Sigmoid colon (tissue), 7 donors: ENCODE data around the gene PRR7. TPM values are rescaled to one million over a fixed set of nuclear protein-coding genes. Genes with fewer than 3 reads are reported as not detected.

Experiments used
- DNase-seq: peaks from one replicate; pipeline ENCODE4 v3.0.0-alpha.2; 2019
- H3K27ac ChIP-seq, 4 donors: fragments of 200-600 bp; sonication (generic); one replicate each; pipeline ENCODE4 v1.5.1; 2016 to 2019; ENCODE audit warnings: mild to moderate bottlenecking in 1 of 4
- H3K27me3 ChIP-seq, 3 donors: fragments of 200-600 bp; sonication (generic); one replicate each; pipeline ENCODE4 v1.5.1; 2019; ENCODE audit warnings: mild to moderate bottlenecking in 1 of 3
- H3K36me3 ChIP-seq, 4 donors: fragments of 200-600 bp; sonication (generic); one replicate each; pipeline ENCODE4 v1.5.1; 2016 to 2019
- H3K4me1 ChIP-seq, 4 donors: fragments of 200-600 bp; sonication (generic); one replicate each; pipeline ENCODE4 v1.5.1; 2017 to 2019
- H3K4me3 ChIP-seq, 4 donors: fragments of 200-600 bp; sonication (generic); one replicate each; pipeline ENCODE4 v1.5.1; 2017 to 2019; ENCODE audit warnings: mild to moderate bottlenecking in 2 of 4, moderate library complexity in 1 of 4
- H3K9me3 ChIP-seq, 4 donors: fragments of 200-600 bp in 3 of 4; sonication (generic) in 3 of 4; one replicate each; pipeline versions ENCODE4 v1.5.1 to v1.6.1; 2013 to 2019
- CTCF ChIP-seq, 4 experiments: fragments of 450-650 bp in 3 of 4; fragments of 200-600 bp in 1 of 4; IDR thresholded peaks; one replicate each; pipeline ENCODE4 v1.5.1; 2016 to 2019; ENCODE audit warnings: antibody characterized with exemption in 4 of 4, mild to moderate bottlenecking in 3 of 4, moderate library complexity in 2 of 4
- EP300 ChIP-seq, 4 donors: sonication (generic); formaldehyde crosslinking; IDR thresholded peaks; one replicate each; pipeline ENCODE4 v1.6.1; 2017; ENCODE audit warnings: antibody characterized with exemption in 4 of 4
- POLR2A ChIP-seq, 2 donors: fragments of 450-650 bp; IDR thresholded peaks; one replicate each; pipeline ENCODE4 v1.6.1; 2016; ENCODE audit warnings: antibody characterized with exemption in 2 of 2, mild to moderate bottlenecking in 2 of 2, moderate library complexity in 2 of 2
- POLR2AphosphoS5 ChIP-seq, 4 donors: sonication (generic); formaldehyde crosslinking; IDR thresholded peaks; one replicate each; pipeline ENCODE4 v1.6.1; 2017; ENCODE audit warnings: antibody characterized with exemption in 4 of 4
- WGBS, 2 donors: extraction: QIAGEN DNeasy Blood & Tissue Kit; methylation state at CpG; one replicate each; pipeline ENCODE4 v1.1.7; 2013; 5-methylcytosine and 5-hydroxymethylcytosine counted together
- intact Hi-C: fragments of 100-400 bp; cut with DNase I; formaldehyde crosslinking; loops from one replicate; pipeline ENCODE4 v1.15.1; 2023
- polyA plus RNA-seq, 3 donors: library from polyadenylated mRNA; stranded (reverse); fragments of 200-250 nt; gene quantifications; one replicate each; pipeline ENCODE4 v1.2.3, GENCODE V29; 2013
- total RNA-seq, 4 donors: library from RNA; depleted of rRNA; stranded (reverse); fragments of >200 nt; gene quantifications; one replicate each; pipeline ENCODE4 v1.1.0, GENCODE V29; 2016
- donor health status: healthy with polysubstance abuse.
- donor health status: Bipolar disorder and iron deficiency.
- donor health status: healthy.

Gene PRR7
- total and polyA plus RNA-seq, 7 donors: 0.82 to 3.7 (median 2.2) TPM; not detected in 2

GRCh38 chr5:177466861-177467260, 20.2 kb downstream of the PRR7 start:
- no peak for DNase-seq
- intact Hi-C loops: no loop called here
- Histone ChIP-seq H3K27me3 (no peaks in the 10 kb centered on the region), H3K36me3 (peaks cover 8 to 46% (median 28%) of the 10 kb centered on the region in 4 donors), H3K4me1 (peaks cover 0 to 38% (median 33%) of the 10 kb centered on the region in 4 donors), H3K4me3 (no peak overlapping the region), H3K27ac (no peak overlapping the region), H3K9me3 (no peaks in the 10 kb centered on the region)
- TF ChIP-seq EP300 (IDR thresholded peaks at IDR 0.05) (no peak), POLR2A (IDR thresholded peaks at IDR 0.05) (no peak)
- WGBS, 2 donors: 89 to 95% methylated on average over 25 of the region's 25 CpGs

- peaks cover 0 to 42% (median 38%) of the 10 kb centered on the region in 4 donors for H3K4me1 ChIP-seq
- peak overlapping the region in 1 of 4 donors; percentile 96 for H3K27ac ChIP-seq
- WGBS, 2 donors: 95 to 97% methylated on average over 31 of the region's 31 CpGs
- H3K4me3 ChIP-seq: no peak overlapping the region
- no peak for DNase-seq
- intact Hi-C loops: no loop called here
- H3K36me3 ChIP-seq: peaks cover 8 to 44% (median 28%) of the 10 kb centered on the region in 4 donors
- TF ChIP-seq CTCF (IDR thresholded peaks at IDR 0.05) (no peak), POLR2A (IDR thresholded peaks at IDR 0.05) (no peak), EP300 (IDR thresholded peaks at IDR 0.05) (no peak), POLR2AphosphoS5 (IDR thresholded peaks at IDR 0.05) (no peak)
- no peaks in the 10 kb centered on the region for H3K9me3 ChIP-seq
- no peaks in the 10 kb centered on the region for H3K27me3 ChIP-seq
Measured at GRCh38 chr5:177467436-177467835, 20.8 kb downstream of the PRR7 start.

- DNase-seq: no peak
- intact Hi-C loops: no loop called here
- Histone ChIP-seq H3K9me3 (no peaks in the 10 kb centered on the region), H3K27ac (peak overlapping the region in 3 of 4 donors; percentile 5 to 96 (median 37)), H3K4me1 (peaks cover 0 to 46% (median 42%) of the 10 kb centered on the region in 4 donors), H3K27me3 (no peaks in the 10 kb centered on the region), H3K4me3 (no peak overlapping the region), H3K36me3 (peaks cover 8 to 41% (median 28%) of the 10 kb centered on the region in 4 donors)
- WGBS, 2 donors: 95 to 96% methylated on average over 2 of the region's 2 CpGs
- TF ChIP-seq EP300 (IDR thresholded peaks at IDR 0.05) (no peak), CTCF (IDR thresholded peaks at IDR 0.05) (no peak), POLR2AphosphoS5 (IDR thresholded peaks at IDR 0.05) (no peak), POLR2A (IDR thresholded peaks at IDR 0.05) (no peak)
Measured at GRCh38 chr5:177468329-177468684, 21.7 kb downstream of the PRR7 start.

GRCh38 chr5:177468685-177469628, 22.3 kb downstream of the PRR7 start:
- peak; percentile 88 for DNase-seq
- Histone ChIP-seq H3K27me3 (no peaks in the 10 kb centered on the region), H3K9me3 (no peaks in the 10 kb centered on the region), H3K4me3 (no peak overlapping the region), H3K4me1 (peaks cover 0 to 50% (median 46%) of the 10 kb centered on the region in 4 donors), H3K27ac (peak overlapping the region; percentile 37 to 96 (median 44)), H3K36me3 (peaks cover 8 to 41% (median 28%) of the 10 kb centered on the region in 4 donors)
- intact Hi-C loops: no loop called here
- TF ChIP-seq POLR2A (IDR thresholded peaks at IDR 0.05) (no peak), POLR2AphosphoS5 (IDR thresholded peaks at IDR 0.05) (peak in 1 of 4 donors; percentile 0)
- 82 to 83% methylated on average over 24 of the region's 25 CpGs for WGBS, 2 donors

- Histone ChIP-seq H3K27ac (peak overlapping the region; percentile 37 to 96 (median 44)), H3K4me3 (no peak overlapping the region)
Measured at GRCh38 chr5:177469750-177470525, 23.3 kb downstream of the PRR7 start.

More at GRCh38 chr5:177469750-177470525, 23.3 kb downstream of the PRR7 start:
- Histone ChIP-seq H3K4me1 (peaks cover 0 to 60% (median 55%) of the 10 kb centered on the region in 4 donors), H3K27me3 (no peaks in the 10 kb centered on the region), H3K36me3 (peaks cover 8 to 40% (median 27%) of the 10 kb centered on the region in 4 donors), H3K9me3 (no peaks in the 10 kb centered on the region)
- intact Hi-C loops: no loop called here
- 84 to 85% methylated on average over 8 of the region's 8 CpGs for WGBS, 2 donors
- DNase-seq: no peak
- TF ChIP-seq POLR2AphosphoS5 (IDR thresholded peaks at IDR 0.05): no peak
